Central memory CD4-positive, alpha-beta T cell (primary cell): ENCODE data around the gene PNCK.
"Not testable (repeated sequence)": the region's sequence is repeated elsewhere in the genome, so short reads cannot be mapped to it uniquely, and the experiment has no call there.

Experiments used
- DNase-seq: peaks from one replicate; pipeline ENCODE4 v3.0.0; 2022
- total RNA-seq, 3 experiments: gene quantifications; one replicate each; lab custom pipeline; 2026; lab: John Stamatoyannopoulos, UW

PNCK gene
- total RNA-seq = 0 to 0.39 (median 0.11) reads per million in 3 experiments

DNA sequence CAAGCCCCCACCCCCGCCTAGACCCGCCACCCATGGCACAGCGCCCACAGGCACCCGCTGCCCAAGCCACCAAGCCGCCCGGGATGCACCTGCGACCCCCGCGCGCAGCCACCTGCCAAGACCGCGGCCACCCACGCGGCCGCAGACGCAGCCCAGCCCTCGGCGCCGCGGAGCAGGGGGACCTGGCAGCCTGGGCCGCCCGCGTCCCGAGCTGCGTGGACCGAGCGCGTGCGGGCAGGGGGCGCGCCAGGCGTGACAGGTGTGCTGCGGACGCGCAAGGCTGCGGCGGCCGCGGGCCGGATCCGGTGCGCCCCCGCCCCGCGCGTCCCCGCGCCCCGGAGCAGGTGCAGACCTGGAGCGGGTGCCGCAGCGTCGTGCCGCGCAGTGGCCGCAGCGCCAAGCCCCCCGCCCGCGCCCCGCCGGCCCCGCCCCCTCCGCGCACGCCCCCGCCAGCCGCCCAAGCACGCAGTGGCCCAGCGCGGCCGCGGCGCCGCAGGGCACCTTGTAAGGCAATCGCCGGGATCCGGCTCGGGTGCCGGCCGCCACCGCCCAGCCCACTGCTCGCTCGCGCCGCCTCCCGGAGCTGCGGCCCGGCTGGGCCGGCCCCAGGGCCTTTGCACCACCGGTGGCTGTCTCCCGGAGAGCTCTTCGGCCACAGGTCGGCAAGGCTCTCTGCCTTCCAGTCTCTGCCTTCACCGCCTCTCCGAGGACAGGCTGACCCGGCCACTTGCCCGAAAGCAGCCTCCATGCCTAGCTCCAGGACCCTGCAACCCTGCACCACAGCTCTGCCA, at the start of gene PNCK:
Gene PNCK (minus strand): TSS at position 386 of the 791 bp plus-strand sequence. CDS start 737 bp downstream, outside the sequence.
- DNase-seq = no peak

DNA sequence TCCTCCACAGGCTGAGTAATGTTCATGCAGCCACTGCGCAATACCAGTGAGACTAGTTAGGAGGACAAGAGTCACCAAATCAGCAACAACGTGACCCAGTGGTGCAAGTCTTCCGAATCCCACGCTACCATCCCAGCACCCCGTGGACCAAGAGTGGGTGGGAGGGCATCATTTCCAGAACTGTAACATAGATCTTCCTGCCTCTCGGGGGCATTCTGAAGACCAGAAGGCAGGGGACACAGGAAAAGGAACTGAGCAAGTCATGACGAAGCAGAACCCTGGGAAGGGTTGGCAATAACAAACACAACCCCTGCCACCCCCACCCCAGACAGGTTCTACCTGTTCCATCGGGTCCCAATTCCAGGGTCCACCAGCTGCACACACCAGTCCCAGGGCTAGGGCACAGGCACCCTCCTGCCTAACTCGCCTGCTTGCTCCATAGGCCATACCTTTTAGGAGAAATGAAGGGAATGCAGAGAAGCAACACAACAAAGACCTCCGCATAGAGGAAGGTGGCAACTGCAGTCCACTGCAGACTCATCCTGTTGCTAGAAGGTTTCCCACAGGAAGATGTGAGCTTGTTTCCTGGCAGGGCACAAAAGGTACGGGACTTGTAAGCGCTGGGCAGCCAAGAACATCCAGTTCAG, 49.2 kb upstream of the PNCK start:
- no peak for DNase-seq

DNA sequence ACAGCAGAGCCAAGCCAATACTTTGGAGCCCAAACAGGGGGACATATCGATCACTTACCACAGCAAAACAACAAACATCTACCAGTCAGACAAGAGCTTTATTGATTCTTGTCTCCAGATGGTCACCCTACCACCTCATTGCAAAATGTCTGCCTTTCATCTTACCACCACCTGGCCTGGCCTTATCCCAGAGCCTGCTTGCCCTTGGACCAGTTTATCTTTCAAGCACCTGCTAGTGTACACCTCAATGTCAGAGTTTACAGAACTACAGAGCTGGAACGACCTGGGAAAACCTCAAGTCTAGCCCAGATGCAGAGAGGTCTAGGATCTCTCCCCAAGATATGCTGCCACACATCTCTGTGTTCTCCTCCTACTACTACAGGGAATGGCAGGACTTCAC, 46.1 kb upstream of the PNCK start:
- DNase-seq = no peak

- no peak for DNase-seq
These were observed 45.6 kb upstream of the PNCK start for GRCh38 chrX:153719238-153719637.

GRCh38 chrX:153717445-153717844, 43.8 kb upstream of the PNCK start:
- no peak for DNase-seq

DNA sequence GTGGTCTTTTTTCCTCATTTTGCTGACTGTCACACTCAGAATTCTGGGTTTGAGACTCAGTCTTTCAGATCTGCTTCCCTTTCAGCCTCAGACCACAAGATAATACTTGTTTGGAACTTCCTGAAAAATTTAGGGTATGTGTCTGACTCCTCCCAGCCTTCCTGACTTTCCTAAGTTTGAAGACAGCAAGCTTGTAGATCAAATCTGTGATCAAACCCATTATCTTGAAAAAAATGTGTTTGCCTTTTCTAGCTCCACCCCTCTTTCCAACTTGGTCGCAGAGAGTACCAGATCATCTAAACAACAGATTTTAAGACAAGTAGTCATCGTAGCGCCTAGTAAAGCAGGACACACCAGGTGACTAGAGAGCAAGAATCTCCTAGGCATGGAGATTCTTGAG, 40.6 kb upstream of the PNCK start:
- DNase-seq = no peak

GRCh38 chrX:153709726-153710674, 36.4 kb upstream of the PNCK start:
- DNase-seq = no peak

DNA sequence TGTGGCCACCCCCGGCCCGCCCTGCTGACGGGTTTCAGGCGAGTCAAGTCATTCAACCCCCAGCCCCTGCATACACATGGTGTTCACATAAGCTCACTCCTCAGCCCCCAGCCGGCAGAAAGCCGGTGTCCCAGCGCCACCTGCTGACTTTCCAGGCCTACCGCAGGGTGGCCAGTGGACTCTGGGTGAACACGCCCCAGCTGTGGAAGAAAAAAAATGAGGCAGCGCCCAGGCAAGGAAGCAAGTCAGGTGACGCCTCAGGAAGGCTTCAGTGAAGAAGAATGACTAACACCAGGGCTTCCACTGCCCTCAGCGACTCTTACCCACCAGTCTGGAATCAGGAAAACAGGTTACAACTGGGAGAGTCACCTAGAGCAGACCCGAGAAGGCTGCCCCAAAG, 34.8 kb upstream of the PNCK start:
- DNase-seq = peak; percentile 27

- DNase-seq = no peak
These were observed 33.8 kb upstream of the PNCK start for GRCh38 chrX:153707406-153707805.

- no peak for DNase-seq
These were observed 33.2 kb upstream of the PNCK start for GRCh38 chrX:153706799-153707198.

GRCh38 chrX:153705403-153706060, 31.9 kb upstream of the PNCK start:
- DNase-seq = not testable (repeated sequence)

DNA sequence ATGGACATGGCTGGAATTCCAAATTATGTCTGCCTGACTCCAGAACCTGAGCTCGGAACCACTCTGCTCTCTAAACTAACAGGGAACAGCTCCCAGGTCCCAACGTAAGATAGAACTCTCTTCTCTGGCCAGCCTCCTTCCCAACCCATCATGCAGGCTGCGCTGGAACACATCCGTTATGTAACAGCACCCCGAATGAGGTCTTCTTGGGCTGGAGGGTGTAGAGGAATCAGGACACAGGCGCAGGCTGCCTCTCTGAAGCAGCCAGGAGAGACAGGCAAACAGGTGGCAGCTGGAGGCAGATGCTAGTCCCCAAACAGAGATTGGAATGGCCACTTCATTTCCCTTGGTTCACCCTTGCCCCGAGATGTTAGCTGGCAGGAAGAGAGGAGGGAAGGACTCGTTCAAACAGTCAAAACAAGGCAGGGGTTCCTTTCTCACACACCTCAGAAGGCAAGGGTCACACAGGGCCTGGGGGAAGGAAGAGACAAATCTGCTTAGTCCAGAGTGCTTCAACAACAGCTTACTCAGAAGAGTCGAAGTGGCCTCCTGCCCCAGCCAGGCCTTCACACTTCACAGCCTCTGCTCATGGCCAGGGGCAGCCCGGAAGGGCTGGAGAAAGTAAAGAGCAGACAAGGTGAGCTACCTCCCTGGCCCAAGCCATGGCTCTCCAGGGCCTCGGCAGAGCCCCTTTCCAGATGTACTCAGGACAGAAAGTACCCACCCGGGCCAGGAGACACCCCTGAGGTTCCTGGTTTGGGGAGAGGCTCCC, 31.2 kb upstream of the PNCK start:
- DNase-seq = not testable (repeated sequence)

DNA sequence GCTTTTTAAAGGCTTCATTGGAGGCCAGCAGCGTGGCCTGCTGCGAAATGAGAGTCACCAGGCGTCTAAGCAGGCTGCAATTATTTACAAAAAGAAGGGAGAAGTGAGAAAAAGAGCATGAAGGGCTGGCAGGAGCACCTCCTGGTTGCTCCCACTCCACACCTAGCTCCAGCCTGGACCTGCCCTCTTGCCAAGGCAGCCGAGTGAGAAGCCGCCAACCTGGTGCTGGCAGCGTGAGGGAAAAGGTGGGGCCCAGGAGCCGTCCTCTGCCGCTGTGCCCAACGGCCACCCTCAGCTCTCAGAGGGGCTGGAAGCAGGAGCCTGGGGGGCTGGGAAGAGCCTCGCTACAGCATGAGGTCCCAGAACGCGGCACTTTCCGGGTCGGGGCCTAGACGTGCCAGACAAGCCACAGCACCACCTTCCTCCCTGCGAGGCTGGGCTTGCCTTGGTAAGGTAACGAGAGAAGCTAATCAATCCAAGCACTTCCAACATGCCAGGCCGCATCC, 30.5 kb upstream of the PNCK start:
- no peak for DNase-seq

- DNase-seq = no peak
These were observed 29.4 kb upstream of the PNCK start for GRCh38 chrX:153703036-153703370.

DNA sequence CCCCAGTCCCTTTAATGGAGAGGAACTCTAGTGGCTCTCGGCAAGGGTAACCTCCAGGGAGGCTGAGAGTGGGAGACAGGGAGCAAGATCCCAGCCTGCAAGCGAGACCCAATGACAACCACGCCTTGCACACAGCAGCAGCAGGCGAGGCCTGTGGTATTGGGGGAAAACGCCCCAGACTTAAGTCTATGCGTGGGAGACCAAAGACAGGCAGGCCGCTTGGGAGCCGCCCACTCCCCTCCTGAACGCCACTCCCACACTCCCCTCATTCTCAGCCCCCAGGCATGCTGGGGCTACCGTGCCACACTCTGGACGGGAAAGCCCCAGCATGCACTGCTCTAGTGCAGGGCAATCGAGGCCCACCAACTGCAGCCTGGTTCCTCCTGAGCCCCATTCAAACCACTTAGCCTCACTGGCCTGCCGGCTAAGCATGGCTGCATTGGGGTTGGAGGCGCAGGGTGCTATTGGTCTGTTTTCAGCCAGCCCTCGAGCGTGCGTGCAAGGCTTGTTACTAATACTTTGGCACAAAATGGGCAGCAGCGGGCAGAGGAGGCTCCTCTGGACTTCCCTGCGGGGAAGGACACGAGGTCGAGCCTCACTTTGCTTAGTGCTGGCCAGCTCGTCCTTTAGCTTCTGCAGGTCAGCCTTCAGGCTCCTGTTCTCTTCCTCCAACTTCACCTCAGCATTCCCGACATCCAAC, 28.9 kb upstream of the PNCK start:
- no peak for DNase-seq

- no peak for DNase-seq
These were observed 28.1 kb upstream of the PNCK start for GRCh38 chrX:153701706-153702105.

DNA sequence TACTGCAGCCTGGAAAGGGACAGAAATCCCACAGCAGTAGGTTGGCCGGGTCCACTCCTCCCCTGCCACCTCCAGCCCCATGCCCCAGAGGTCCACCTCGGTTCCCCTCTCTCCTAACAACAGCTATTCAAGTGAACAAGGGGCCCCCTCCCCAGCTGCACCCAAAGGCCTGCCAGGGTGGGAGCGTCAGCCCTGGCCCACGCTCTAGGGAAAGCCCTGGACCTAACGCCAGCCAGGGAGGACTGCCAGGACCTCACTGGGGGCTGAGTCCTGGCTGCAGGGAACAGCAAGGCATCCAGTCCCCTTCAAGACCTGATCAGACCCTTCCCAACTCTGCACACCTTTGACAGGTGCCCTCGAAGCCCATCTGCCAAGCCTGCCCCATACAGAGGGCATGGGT, 27.4 kb upstream of the PNCK start:
- no peak for DNase-seq

DNA sequence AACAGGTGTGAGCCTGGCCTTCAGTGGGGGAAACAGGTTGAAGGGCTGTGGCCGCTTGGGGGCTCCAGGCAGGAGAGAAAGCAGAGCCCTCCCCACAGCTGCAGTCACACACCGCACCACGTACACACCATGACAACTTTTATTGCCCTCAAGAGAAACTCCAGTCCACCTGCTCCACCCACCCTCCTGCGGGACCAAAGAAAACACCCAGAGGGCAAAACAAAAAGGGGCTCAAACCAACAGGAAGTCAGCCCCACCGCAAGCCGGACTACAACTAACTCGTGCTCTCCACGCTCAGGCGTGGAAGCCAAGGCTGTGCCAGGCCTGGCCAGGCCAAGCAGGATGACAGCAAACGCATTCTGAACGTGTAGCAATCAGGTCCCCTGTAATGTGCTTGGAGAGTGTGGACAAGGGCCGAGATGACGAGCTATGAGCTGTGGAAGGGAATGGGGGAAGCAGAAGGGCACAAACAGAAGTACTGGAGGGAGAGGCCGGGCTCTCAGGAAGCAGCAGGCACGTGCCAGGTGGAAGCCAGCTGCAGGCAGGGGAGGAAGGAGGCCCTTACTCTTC, 26.8 kb upstream of the PNCK start:
- DNase-seq = no peak

GRCh38 chrX:153699784-153700371, 26.3 kb upstream of the PNCK start:
- not testable (repeated sequence) for DNase-seq

DNA sequence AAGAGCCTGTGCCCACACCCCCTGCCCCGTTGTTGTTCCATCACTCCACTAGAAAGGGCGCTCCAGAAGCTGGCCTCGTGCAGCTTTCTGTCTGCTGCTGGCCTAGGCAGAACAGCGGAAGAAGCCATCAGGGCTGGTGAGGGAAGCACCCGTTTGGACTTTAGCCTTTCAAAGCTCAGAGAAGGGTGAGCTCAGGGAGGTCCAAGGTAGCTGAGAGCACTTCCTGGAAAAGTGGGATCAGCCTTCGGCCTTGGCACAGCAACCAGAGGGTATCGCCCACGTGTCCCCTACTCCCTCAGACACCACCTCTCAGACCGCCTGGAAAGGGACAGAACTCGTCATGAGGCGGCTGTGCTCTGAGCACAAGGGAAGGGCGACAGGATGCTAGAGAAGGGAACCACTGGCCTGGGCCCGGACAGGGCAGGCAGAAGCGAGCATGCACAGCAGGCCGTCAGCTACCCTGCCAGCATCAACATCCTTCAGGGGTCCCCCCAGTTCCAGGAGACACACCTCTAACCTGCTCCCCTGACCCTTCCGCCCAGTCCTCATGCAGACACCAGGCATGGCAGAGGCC, 25.7 kb upstream of the PNCK start:
- not testable (repeated sequence) for DNase-seq
